HepG2 (cell line): ENCODE results near the gene RPS2. TPM values are rescaled to one million over a fixed set of nuclear protein-coding genes. Genes with fewer than 3 reads are reported as not detected.

Experiments
- ATM ChIP-seq: fragments of 450-650 bp; IDR thresholded peaks from 2 replicates; pipeline ENCODE4 v1.7.1; 2017; ENCODE audit warnings: mild to moderate bottlenecking, borderline replicate concordance
- BCL6 ChIP-seq: IDR thresholded peaks from 2 replicates; pipeline ENCODE4 v1.6.1; 2016; ENCODE audit warnings: missing genetic modification reagents, missing compliant biosample characterization
- ELF3 ChIP-seq: IDR thresholded peaks from 2 replicates; pipeline ENCODE4 v1.6.1; 2016; ENCODE audit warnings: missing genetic modification reagents, missing compliant biosample characterization
- GZF1 ChIP-seq: sonication (generic); formaldehyde crosslinking; IDR thresholded peaks from 2 replicates; pipeline ENCODE4 v1.5.1; 2020; ENCODE audit warnings: mild to moderate bottlenecking, missing genetic modification reagents
- HDAC6 ChIP-seq: fragments of 200-600 bp; sonication (generic); IDR thresholded peaks from 2 replicates; pipeline ENCODE4 v1.7.0; 2017; ENCODE audit warnings: mild to moderate bottlenecking, antibody characterized with exemption, low read length, low read depth
- SALL1 ChIP-seq: sonication (generic); formaldehyde crosslinking; IDR thresholded peaks from 2 replicates; pipeline ENCODE4 v1.8.0; 2022; ENCODE audit warnings: mild to moderate bottlenecking, missing genetic modification reagents
- TP53 ChIP-seq: sonication (generic); formaldehyde crosslinking; conservative IDR thresholded peaks from 2 replicates; pipeline ENCODE4 v1.4.0; 2020; ENCODE audit warnings: missing genetic modification reagents
- YY1 ChIP-seq: IDR thresholded peaks from 2 replicates; pipeline ENCODE4 v1.6.1; 2011; ENCODE audit warnings: low read length, low read depth, moderate library complexity, mild to moderate bottlenecking; ENCODE audit not compliant: insufficient read depth, insufficient replicate concordance
- ZFP41 ChIP-seq: sonication (generic); formaldehyde crosslinking; IDR thresholded peaks from 2 replicates; pipeline ENCODE4 v1.4.0; 2020; ENCODE audit warnings: mild to moderate bottlenecking, missing genetic modification reagents, borderline replicate concordance
- ZNF326 ChIP-seq: sonication (generic); formaldehyde crosslinking; IDR thresholded peaks from 2 replicates; pipeline ENCODE4 v1.4.0; 2020; ENCODE audit warnings: missing genetic modification reagents, borderline replicate concordance
- ZNF44 ChIP-seq: sonication (generic); formaldehyde crosslinking; IDR thresholded peaks from 2 replicates; pipeline ENCODE4 v1.5.1; 2020; ENCODE audit warnings: mild to moderate bottlenecking, missing genetic modification reagents
- ZNF563 ChIP-seq: sonication (generic); formaldehyde crosslinking; IDR thresholded peaks from 2 replicates; pipeline ENCODE4 v1.8.0; 2022; ENCODE audit warnings: mild to moderate bottlenecking, moderate library complexity, missing genetic modification reagents
- ZNF883 ChIP-seq: sonication (generic); formaldehyde crosslinking; IDR thresholded peaks from 2 replicates; pipeline ENCODE4 v1.5.1; 2020; ENCODE audit warnings: mild to moderate bottlenecking, missing genetic modification reagents; ENCODE audit errors: not compliant biosample characterization
- polyA plus RNA-seq, 8 experiments: library from polyadenylated mRNA; depleted of rRNA in 3 of 8; stranded (reverse) in 7 of 8; unstranded in 1 of 8; fragments of >200 nt; fragmentation: Illumina TruSeq in 4 of 8; extraction: Trizol in 4 of 8; gene quantifications; 2 replicates each; pipeline versions ENCODE4 v1.2.1 to v1.2.3, GENCODE V29; 2011 to 2016; ENCODE audit warnings: low read depth in 4 of 8, missing spikeins in 1 of 8, mixed read lengths in 1 of 8; ENCODE audit not compliant: insufficient read depth in 1 of 8
- total RNA-seq, 5 experiments: library from RNA; depleted of rRNA; stranded (reverse); fragments of >200 nt; fragmentation: Illumina TruSeq; extraction: Trizol; gene quantifications; 2 replicates each; pipeline ENCODE4 v1.2.3, GENCODE V29; 2016; ENCODE audit warnings: low read depth in 1 of 5
- TF ChIP-seq, protein P1 (sequence below): sonication (generic); formaldehyde crosslinking; IDR thresholded peaks from 2 replicates; pipeline ENCODE4 v1.9.0; 2021; ENCODE audit warnings: missing genetic modification reagents, mild to moderate bottlenecking, borderline replicate concordance
- TF ChIP-seq, protein P2 (sequence below): sonication (generic); formaldehyde crosslinking; IDR thresholded peaks from 2 replicates; pipeline ENCODE4 v1.4.0; 2020; ENCODE audit warnings: missing genetic modification reagents, mild to moderate bottlenecking, borderline replicate concordance
- TF ChIP-seq, protein P3 (sequence below): sonication (generic); formaldehyde crosslinking; IDR thresholded peaks from 2 replicates; pipeline ENCODE4 v1.5.1; 2020; ENCODE audit warnings: mild to moderate bottlenecking, missing genetic modification reagents, borderline replicate concordance
- TF ChIP-seq, protein P4 (sequence below): sonication (generic); formaldehyde crosslinking; IDR thresholded peaks from 2 replicates; pipeline ENCODE4 v1.4.0; 2020; ENCODE audit warnings: low read depth, mild to moderate bottlenecking, missing genetic modification reagents
- TF ChIP-seq, protein P5 (sequence below): sonication (generic); formaldehyde crosslinking; IDR thresholded peaks from 2 replicates; pipeline ENCODE4 v1.4.0; 2020; ENCODE audit warnings: missing genetic modification reagents
- TF ChIP-seq, protein P6 (sequence below): sonication (generic); formaldehyde crosslinking; IDR thresholded peaks from 2 replicates; pipeline ENCODE4 v1.5.1; 2020; ENCODE audit warnings: missing genetic modification reagents, mild to moderate bottlenecking, borderline replicate concordance

Gene RPS2
- total and polyA plus RNA-seq, 2 of the 13 experiments (the other 11 are each of a cell fraction or from before 2014, with no cell fraction given): 1,908 to 4,514 TPM

DNA sequence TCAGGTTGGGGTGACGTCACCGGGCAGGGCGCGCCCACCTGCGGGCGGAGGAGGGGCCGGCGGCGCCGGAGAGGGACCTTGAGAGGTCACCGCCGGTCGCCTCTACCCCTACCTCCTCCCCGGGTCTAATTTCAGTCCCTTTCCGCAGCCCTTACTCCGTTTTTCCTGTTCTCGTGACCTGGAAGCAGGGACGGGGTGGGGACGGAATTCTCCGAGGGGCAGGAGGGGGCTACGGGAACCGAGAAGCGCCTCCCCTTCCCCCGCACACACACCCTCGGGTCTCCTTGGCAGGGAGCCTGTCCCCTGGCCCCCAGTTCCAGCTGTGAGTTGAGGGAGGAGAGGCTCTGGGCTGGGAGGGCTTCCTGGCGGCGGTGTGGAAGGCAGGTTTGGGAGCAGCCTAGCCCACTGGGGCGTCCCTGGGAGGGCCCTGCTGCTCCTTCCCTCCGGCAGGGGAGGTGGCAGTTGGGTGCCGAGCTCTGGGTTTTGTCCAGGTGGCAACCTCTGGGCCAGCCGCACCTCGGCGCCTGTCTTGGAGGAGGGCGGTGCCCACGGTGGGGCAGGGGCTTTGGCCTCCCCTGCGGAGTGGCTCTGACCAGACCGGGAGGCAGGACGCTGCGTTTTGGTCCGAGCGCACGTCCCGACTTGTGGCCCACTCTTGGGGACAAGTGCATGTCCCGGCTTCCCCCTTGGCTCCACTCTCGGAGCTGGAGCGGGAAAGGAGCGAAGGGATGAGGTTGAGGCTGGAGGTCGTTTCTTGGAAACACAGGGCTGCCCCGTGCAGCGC is 25.9 kb upstream of the RPS2 start (continued):
- TF ChIP-seq, protein P1, sequence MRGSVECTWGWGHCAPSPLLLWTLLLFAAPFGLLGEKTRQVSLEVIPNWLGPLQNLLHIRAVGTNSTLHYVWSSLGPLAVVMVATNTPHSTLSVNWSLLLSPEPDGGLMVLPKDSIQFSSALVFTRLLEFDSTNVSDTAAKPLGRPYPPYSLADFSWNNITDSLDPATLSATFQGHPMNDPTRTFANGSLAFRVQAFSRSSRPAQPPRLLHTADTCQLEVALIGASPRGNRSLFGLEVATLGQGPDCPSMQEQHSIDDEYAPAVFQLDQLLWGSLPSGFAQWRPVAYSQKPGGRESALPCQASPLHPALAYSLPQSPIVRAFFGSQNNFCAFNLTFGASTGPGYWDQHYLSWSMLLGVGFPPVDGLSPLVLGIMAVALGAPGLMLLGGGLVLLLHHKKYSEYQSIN (CRISPR knock-in tag): no peak
- TF ChIP-seq ZNF883: no peak
- no peak for TF ChIP-seq TP53 (CRISPR knock-in tag)
- no peak for TF ChIP-seq YY1
- TF ChIP-seq GZF1 (CRISPR knock-in tag): no peak
- no peak for TF ChIP-seq SALL1 (CRISPR knock-in tag)
- TF ChIP-seq ZNF563 (CRISPR knock-in tag): no peak
- no peak for TF ChIP-seq ATM
- TF ChIP-seq, protein P2, sequence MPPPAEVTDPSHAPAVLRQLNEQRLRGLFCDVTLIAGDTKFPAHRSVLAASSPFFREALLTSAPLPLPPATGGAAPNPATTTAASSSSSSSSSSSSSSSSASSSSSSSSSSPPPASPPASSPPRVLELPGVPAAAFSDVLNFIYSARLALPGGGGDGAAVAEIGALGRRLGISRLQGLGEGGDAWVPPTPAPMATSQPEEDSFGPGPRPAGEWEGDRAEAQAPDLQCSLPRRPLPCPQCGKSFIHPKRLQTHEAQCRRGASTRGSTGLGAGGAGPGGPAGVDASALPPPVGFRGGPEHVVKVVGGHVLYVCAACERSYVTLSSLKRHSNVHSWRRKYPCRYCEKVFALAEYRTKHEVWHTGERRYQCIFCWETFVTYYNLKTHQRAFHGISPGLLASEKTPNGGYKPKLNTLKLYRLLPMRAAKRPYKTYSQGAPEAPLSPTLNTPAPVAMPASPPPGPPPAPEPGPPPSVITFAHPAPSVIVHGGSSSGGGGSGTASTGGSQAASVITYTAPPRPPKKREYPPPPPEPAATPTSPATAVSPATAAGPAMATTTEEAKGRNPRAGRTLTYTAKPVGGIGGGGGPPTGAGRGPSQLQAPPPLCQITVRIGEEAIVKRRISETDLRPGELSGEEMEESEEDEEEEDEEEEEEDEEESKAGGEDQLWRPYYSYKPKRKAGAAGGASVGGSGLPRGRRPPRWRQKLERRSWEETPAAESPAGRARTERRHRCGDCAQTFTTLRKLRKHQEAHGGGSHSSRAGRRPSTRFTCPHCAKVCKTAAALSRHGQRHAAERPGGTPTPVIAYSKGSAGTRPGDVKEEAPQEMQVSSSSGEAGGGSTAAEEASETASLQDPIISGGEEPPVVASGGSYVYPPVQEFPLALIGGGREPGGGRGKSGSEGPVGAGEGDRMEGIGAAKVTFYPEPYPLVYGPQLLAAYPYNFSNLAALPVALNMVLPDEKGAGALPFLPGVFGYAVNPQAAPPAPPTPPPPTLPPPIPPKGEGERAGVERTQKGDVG (CRISPR knock-in tag): no peak
- TF ChIP-seq, protein P3, sequence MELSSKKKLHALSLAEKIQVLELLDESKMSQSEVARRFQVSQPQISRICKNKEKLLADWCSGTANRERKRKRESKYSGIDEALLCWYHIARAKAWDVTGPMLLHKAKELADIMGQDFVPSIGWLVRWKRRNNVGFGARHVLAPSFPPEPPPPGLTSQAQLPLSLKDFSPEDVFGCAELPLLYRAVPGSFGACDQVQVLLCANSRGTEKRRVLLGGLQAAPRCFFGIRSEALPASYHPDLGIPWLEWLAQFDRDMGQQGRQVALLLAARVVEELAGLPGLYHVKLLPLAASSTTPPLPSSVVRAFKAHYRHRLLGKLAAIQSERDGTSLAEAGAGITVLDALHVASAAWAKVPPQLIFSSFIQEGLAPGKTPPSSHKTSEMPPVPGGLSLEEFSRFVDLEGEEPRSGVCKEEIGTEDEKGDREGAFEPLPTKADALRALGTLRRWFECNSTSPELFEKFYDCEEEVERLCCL (CRISPR knock-in tag): no peak
- TF ChIP-seq ZNF326 (CRISPR knock-in tag): no peak
- no peak for TF ChIP-seq HDAC6
- TF ChIP-seq, protein P4, sequence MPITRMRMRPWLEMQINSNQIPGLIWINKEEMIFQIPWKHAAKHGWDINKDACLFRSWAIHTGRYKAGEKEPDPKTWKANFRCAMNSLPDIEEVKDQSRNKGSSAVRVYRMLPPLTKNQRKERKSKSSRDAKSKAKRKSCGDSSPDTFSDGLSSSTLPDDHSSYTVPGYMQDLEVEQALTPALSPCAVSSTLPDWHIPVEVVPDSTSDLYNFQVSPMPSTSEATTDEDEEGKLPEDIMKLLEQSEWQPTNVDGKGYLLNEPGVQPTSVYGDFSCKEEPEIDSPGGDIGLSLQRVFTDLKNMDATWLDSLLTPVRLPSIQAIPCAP: no peak
- no peak for TF ChIP-seq ZNF44 (CRISPR knock-in tag)
- TF ChIP-seq ZFP41 (CRISPR knock-in tag): no peak
- TF ChIP-seq, protein P5, sequence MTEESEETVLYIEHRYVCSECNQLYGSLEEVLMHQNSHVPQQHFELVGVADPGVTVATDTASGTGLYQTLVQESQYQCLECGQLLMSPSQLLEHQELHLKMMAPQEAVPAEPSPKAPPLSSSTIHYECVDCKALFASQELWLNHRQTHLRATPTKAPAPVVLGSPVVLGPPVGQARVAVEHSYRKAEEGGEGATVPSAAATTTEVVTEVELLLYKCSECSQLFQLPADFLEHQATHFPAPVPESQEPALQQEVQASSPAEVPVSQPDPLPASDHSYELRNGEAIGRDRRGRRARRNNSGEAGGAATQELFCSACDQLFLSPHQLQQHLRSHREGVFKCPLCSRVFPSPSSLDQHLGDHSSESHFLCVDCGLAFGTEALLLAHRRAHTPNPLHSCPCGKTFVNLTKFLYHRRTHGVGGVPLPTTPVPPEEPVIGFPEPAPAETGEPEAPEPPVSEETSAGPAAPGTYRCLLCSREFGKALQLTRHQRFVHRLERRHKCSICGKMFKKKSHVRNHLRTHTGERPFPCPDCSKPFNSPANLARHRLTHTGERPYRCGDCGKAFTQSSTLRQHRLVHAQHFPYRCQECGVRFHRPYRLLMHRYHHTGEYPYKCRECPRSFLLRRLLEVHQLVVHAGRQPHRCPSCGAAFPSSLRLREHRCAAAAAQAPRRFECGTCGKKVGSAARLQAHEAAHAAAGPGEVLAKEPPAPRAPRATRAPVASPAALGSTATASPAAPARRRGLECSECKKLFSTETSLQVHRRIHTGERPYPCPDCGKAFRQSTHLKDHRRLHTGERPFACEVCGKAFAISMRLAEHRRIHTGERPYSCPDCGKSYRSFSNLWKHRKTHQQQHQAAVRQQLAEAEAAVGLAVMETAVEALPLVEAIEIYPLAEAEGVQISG (CRISPR knock-in tag): no peak
- TF ChIP-seq BCL6 (CRISPR knock-in tag): no peak
- TF ChIP-seq, protein P6, sequence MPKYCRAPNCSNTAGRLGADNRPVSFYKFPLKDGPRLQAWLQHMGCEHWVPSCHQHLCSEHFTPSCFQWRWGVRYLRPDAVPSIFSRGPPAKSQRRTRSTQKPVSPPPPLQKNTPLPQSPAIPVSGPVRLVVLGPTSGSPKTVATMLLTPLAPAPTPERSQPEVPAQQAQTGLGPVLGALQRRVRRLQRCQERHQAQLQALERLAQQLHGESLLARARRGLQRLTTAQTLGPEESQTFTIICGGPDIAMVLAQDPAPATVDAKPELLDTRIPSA (CRISPR knock-in tag): no peak
- no peak for TF ChIP-seq ELF3 (CRISPR knock-in tag)
